Activated CD4-positive, CD25-positive, alpha-beta regulatory T cell (primary cell): ENCODE data around the gene RETSAT.
"Not testable (repeated sequence)": the region's sequence is repeated elsewhere in the genome, so short reads cannot be mapped to it uniquely, and the experiment has no call there.

ENCODE experiments used
- DNase-seq, 4 experiments: peaks; one replicate each; lab custom pipeline; 2025; lab: John Stamatoyannopoulos, UW

RETSAT gene

DNA sequence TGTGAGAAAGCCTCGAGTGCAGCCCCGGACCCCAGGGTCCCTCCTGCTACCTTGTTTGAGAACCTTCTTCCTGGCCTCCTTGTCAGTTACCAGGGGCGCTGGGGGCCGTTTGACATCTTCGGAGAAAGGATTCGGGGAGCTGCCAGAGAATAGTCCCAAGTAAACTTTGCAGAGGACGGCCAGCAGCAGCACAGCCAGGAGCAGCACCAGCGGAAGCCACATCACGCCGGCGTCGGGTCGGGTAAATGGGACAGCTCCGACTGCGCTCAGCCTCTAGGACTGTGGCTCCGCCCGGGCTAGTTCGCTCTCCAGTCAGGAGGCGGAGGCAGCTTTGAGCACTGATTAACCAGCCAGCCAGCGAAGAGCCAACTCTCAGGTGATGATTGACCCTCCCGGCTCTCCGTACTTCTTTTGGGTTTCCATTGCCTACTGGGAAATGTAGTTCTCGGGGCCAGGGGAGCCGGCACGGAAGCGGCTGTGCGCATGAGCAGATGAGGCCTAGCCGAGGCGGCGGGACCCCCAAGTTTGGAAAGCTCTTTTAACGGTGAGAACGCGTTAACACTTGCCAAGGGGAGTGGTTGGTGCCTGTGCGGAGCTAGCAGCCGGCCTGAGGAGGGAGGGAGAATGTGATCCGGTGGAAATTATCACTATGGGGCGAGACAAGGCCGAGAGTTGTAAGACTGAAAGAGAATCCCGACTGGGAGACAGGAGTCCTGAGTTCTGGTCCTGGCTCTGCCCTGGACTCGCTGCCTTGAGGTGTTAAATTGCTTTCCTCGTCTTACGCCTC lies at the start of gene RETSAT, which contains the start of gene ELMOD3:
TSS of gene RETSAT (minus strand) at position 243 of the 787 bp plus-strand sequence. CDS start at position 222, 21 bp downstream.
TSS of gene ELMOD3 (plus strand) at position 484 of the 787 bp plus-strand sequence. CDS start 2,430 bp downstream, outside the sequence.
- DNase-seq: peak; percentile 92 to 94 (median 93)

DNA sequence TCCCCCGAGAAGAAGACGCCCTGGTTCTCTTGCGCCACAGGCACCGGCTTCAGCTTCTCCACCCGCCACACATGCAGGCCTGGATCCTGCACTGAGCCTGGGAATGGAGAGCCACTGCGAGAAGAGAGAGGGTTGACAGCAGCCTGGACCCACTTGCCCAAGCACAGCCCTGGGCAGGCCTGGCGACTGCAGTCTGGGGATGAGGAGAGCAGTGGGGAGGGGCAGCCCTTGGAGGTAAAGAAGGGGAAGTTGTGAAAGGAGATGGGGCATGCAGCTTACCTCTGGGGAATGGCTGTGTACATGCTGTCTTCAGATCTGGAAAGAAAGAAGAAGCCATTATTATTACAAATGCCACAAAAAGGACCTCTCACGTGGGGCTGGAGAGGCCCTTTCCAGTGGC lies 47.5 kb upstream of the RETSAT start:
- DNase-seq: no peak

DNA sequence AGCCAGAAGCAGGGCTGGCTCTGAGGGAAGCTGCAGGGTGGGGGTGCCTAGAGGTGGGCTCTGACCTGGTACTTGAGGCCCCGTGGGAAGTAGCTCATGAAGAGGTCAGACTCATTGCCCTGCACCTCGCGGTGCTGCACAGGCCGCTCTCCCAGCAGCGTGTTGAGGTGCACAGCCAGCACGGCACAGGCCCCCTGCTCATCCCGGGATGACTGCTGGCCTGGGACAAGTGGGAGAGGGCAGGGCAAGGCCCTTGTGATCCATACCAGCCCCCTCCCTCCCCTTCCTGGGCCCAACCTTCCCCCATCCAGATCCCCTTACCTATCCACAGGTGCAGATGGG lies 47.1 kb upstream of the RETSAT start:
- DNase-seq: no peak

DNA sequence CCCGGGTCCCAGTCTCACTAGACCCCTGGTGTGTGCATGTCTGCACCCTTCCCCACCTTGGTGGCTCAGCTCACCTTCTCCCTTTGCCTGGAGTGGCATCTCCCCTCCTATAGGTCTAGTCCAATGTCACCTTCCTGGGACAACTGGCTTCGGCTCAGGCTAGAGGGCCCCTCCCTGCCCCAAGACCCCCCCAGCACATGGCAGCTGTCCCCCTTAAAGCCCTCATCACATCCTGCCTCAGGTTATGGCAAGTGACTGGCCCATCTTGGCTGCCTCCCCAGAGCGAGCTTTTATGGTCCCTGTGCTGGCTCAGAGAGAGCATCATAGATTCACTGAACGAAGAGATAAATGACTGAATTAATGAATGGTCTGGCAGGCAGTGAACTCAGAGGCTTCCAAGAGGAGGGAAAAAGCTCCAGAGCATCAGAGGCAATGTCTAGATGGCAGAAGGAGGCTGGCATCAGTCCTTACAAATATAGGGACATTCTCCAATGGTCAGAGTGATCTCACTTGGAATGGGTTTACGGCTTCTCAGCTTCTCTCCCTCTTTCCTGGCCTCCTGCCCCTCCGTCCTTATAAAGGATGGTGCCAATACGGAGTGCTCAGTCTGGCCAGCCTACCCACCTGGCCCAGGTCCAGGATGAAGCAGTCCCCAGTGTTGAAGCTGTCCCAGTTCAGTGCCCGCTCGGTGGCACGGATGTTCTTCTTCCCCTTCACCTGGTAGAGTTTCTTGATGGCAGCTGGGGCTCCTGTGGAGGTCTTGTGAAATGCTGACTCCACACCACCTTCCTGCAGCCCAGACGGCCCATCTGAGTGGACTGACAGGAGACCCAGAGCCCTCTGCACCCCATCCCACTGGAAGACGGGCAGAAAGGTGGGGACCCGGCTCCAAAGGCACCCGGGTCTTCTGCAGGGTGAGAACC lies 46.5 kb upstream of the RETSAT start:
- DNase-seq: no peak

DNA sequence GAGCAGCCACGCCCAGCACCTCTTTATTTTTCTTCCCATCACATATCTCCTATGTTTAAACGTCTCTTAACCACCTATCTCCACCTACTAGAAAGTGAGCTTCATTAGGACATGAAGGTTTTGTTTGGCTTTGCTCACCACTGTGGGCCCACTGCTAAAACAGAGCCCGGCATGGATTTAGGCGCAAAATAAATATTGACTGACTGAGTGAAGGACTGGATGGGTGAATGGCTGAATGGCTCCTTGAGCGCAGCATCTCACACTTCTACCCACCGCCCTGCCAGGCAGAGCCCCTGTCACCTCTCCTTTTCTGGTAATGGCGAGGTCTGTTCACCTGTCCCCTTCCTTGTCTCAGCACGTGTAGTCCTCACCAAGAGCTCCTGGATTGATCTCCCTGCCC lies 45.7 kb upstream of the RETSAT start:
- no peak for DNase-seq

DNA sequence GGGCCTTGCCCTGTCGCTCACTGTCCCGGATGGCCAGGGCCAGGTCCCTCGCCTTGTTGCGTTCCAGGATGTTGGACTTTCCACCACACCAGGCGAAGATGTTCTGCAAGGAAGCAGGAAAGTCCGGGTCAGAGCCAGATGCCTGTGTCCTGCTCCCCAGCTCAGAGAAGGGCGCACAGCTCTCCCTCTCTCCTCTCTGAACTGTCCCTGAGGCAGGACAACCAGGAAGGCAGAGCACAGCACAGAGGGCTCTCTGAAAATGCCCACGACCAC lies 44.8 kb upstream of the RETSAT start:
- DNase-seq: no peak

- DNase-seq: no peak
These were observed 44.3 kb upstream of the RETSAT start for GRCh38 chr2:85398426-85399182.

GRCh38 chr2:85397925-85398331 lies 43.6 kb upstream of the RETSAT start:
- DNase-seq: no peak

DNA sequence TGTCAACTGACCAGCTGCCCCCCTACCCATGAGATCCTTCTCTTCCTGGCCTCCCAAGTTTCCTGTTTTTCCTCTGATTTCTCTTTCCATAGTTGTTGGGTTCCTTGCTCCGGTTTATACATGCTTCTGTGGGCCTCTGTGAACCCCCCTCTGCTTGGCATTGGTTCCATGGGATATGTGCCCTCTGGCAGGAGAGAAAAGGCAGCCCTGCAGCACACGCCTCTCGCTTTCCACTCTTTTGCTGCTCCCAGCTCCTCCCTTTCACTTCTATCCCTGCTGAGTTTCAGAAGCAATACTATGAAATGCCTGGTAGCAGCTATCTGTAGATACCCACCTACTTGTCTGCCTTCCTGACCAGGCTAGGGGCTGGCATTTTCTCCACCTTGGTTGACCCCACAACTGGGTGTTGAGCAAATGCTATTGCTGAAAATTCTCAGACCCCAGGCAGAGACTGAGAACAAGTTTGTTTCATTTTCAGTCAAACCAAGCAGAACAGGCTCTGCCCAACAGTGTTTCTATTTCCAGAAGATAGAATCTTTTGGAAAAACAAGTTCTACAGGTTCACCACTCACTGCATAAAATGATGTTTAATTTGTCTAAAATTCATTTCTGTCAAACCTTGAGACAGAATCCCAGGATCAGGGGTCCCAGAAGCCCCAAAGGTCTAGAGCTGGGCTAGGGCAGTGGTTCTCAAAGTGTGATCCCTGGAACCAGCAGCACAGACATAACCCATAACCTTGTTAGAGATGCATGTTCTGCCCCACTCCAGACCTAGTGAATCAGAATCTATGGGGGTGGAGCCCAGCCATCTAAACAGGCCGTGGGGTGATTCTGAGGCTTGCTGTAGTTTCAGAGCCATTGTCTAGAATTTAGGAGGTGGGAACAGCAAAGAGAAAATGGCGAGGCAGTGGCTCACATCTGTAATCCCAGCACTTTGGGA lies 42.5 kb upstream of the RETSAT start:
- no peak for DNase-seq

GRCh38 chr2:85395912-85396475 lies 41.7 kb upstream of the RETSAT start:
- no peak for DNase-seq

- no peak for DNase-seq
These were observed 40.6 kb upstream of the RETSAT start for GRCh38 chr2:85394976-85395375.

DNA sequence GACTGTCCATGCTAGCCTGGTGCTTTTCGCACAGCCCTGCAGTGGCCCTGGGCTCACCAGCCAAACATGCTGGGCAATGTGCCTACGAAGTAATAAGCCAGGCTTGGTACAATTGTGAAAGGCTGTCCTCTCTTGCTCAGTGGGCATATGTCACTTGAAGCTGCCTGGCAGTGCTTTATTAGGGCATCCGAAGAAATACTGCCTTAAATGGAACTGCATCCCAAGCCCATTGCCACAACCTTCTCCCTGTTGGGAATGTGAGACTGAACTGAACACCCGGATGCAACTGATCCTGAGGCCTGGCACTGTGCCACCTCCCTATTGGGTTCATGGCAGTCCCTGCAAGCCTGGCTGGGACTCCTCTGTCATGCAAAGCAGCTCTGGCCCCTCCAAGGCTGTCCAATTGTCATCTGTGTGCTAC lies 39.9 kb upstream of the RETSAT start:
- DNase-seq: no peak

DNA sequence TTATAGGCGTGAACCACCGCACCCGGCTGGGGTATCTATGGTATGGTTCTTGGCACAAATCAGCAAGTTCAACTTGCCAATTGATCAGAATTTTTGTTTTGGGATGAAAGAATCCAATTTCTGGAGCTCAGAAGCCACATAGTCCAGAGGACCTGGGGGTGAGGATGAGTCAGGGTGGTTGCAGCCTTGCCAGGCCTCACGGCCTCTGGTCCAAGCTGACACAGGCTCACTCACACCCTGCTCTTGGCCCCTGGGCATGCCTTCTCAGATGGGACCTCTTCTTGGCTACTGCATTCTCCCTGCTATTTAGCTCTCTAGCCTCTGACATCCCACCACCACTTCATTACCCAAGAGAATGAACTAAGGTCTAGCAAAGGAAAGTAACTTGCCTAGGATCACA lies 39.5 kb upstream of the RETSAT start:
- DNase-seq: no peak

DNA sequence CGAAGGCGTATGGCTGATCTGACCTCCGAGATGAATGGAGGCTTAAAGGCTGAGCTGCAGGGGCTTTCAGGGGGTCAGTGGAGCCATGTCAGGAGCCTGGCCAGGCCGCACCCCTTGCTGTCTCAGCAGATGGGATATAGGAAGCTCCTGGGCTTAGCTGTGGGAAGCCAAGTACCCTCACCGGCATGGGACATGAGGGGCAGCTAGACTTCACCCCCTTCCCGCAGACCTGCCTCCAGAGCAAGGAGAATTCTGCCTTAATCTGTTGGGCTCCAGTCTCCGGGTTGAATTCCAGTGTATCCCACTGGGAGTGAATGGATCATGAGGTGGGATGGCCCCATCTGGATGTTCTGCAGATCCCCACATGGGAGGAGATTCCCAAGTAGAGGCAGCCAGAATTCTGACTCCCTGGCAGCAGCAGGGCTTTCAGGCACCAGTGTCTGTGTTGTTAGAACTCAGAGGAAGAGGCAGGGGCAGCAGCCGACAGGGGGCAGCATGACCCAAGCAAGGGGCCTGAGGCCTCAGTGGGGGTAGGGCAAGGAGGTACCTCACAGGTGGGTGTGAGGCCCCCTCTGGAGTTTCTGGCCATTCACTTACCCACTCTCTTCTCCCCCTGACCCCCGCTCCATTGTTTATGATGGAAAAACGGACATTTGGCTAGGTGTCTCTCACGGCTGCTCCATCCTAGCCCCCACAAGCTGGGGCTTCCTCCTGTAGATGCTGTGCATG lies 36.8 kb upstream of the RETSAT start:
- DNase-seq: peak; percentile 25 to 44 (median 34)

- DNase-seq: no peak
These were observed 34.7 kb upstream of the RETSAT start for GRCh38 chr2:85388878-85389538.

DNA sequence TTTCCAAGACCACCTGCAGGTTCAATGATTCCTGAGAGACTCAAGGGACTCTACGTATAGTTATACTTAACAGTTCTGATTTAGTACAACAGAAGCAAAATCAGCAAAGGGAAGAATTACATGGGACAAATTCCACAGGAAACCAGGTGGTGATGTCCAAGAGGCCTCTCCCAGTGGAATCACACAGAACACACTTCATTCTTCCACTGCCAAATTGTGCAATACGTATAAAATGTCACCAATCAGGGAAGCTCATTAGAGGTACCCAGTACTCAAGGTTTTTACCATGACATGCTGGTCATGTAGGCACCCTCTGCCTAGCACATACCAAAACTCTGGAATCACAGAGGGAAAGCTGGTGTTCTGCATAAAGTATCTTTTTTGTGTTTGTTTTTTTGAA lies 33.4 kb upstream of the RETSAT start:
- no peak for DNase-seq

GRCh38 chr2:85385746-85386145 lies 31.4 kb upstream of the RETSAT start:
- DNase-seq: no peak

DNA sequence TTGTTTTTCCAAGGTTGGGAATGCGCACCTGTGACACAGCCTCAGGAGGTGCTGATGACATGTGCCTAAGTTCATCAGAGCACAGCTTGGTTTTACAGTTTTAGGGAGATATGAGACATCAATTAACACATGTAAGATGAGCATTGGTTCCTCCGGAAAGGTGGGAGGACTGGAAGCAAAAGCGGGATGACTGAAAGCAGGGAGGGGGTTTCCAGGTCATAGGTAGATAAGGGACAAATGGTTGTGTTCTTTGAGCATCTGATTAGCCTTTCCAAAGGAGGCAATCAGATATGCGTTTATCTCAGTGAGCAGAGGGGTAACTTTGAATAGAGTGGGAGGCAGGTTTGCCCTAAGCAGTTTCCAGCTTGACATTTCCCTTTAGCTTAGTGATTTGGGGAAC lies 29.5 kb upstream of the RETSAT start:
- no peak for DNase-seq

DNA sequence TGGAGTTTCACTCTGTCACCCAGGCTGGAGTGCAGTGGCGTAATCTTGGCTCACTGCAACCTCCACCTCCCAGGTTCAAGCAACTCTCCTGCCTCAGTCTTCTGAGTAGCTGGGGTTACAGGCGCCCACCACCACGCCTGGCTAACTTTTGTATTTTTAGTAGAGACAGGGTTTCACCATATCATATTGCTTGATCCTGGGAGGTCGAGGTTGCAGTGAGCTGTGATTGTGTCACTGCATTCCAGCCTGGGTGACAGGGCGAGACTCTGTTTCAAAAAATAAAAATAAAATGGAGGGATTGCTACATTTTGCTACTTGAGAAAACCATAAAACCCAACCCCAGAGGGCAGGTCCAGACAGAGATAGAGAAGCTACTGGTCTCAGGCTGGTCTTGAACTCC lies 28.8 kb upstream of the RETSAT start:
- not testable (repeated sequence) for DNase-seq

GRCh38 chr2:85380048-85380447 lies 25.7 kb upstream of the RETSAT start:
- no peak for DNase-seq
